Retinal pigment epithelial cell (primary cell): Measurements from ENCODE around the gene ANGPTL4.
A peak's percentile ranks its signal among the peaks of the same experiment; 100 is the strongest.

ENCODE experiments used
- DNase-seq: peaks from one replicate; pipeline ENCODE4 v3.0.0-alpha.2; 2010; ENCODE audit warnings: low read depth
- H3K4me3 ChIP-seq: 2 replicates; pipeline ENCODE4 v1.5.1; 2011; ENCODE audit warnings: mild to moderate bottlenecking, low read length, control low read depth, moderate library complexity
- CTCF ChIP-seq: conservative IDR thresholded peaks from 2 replicates; pipeline ENCODE4 v1.5.1; 2011; ENCODE audit warnings: low read depth, low read length, control low read depth, inconsistent platforms

ANGPTL4 gene

DNA sequence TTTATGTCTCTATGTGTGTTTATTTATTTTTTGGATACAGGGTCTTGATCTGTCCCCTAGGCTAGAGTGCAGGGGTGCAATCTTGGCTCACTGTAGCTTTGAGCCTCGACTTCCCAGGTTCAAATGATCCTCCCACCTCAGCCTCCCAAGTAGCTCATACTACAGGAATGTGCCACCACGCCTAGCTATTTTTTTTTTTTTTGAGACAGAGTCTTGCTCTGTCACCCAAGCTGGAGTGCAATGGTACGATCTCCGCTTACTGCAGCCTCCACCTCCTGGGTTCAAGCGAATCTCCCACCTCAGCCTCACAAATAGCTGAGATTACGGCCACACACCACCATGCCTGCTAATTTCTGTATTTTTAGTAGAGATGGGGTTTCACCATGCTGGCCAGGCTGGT is 5.0 kb upstream of the ANGPTL4 start:
- DNase-seq, result no peak
- TF ChIP-seq CTCF, result no peak
- no peak overlapping the region for H3K4me3 ChIP-seq

DNA sequence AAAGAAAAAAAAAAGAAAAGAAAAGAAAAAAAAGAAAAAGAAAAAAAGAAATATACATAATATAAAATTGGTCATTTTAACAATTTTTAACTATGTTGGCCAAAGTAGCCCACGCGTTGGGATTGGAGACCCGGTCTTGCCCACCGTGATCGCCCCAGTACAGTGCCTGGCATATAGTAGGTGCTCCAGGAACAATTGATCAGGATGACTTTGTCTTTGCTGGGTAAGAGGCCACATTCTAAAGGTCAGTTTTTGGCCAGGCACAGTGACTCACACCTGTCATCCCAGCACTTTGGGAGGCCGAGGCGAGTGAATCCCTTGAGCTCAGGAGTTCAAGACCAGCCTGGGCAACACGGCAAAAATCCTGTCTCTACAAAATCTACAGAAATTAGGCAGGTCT is 3.8 kb upstream of the ANGPTL4 start:
- TF ChIP-seq CTCF, result no peak
- DNase-seq, result no peak

DNA sequence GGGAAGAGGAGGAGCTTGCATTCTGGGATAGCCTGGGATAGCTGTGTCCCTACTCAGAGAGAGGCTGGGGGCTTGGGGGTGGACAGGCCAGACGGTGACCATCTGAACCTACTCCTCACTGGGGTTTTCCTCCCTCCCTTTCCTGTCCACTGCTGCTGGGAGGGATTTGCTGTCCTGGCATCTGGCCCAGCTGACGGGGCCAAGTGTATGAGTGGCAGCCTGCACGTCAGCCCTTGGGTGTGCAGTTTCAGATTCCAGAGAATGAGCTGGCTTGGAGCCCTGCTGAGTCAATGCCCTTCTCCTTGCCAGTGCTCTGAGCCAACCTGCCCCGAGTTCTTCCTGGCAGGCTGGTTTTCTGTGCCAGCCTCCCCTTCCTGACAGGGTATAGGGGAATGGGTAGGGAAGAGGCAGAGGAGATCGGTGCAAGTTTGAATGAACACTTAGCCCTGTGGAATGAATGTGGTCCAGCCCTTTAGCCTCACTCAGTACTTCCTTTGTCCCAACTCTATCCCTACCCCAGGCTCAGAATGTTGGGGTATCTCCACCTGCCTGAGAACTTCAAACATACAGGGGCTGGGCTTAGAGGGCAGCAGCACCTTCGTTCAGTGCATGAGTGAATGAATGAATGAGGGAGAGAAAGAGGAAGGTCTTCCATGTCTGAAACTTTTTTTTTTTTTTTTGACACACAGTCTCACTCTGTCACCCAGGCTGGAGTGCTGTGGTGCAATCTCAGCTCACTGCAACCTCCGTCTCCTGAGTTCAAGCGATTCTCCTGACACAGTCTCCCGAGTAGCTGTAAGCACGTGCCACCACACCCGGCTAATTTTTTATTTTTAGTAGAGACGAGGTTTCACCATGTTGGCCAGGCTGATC is 1.8 kb upstream of the ANGPTL4 start:
- DNase-seq, result peak; percentile 98
- no peak for TF ChIP-seq CTCF
- no peak overlapping the region for H3K4me3 ChIP-seq

More for the DNA sequence above, 3.8 kb upstream of the ANGPTL4 start:
- H3K4me3 ChIP-seq, result no peak overlapping the region

GRCh38 chr19:8366121-8366581 is 2.2 kb downstream of the ANGPTL4 start:
- no peak overlapping the region for H3K4me3 ChIP-seq
- no peak for DNase-seq
- no peak for TF ChIP-seq CTCF

DNA sequence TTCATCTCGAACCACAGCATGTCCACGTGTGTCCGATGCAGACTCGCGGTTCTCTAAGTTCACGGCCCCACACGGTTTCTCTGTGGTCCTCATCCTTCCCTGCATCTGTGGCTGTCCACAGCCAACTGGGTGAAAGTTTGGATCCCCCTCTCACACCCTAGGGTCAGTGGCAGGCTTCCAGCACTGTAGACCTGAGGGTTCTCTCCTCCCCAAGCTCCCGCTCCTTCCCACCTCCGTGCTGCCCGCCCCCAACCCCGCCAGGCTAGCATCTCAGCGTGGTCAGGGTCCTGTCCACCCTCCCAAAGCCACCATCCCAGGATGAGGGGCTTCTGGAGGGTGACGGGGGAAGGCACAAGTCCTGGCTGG is 3.0 kb downstream of the ANGPTL4 start:
- no peak for TF ChIP-seq CTCF
- H3K4me3 ChIP-seq, result no peak overlapping the region
- DNase-seq, result no peak

DNA sequence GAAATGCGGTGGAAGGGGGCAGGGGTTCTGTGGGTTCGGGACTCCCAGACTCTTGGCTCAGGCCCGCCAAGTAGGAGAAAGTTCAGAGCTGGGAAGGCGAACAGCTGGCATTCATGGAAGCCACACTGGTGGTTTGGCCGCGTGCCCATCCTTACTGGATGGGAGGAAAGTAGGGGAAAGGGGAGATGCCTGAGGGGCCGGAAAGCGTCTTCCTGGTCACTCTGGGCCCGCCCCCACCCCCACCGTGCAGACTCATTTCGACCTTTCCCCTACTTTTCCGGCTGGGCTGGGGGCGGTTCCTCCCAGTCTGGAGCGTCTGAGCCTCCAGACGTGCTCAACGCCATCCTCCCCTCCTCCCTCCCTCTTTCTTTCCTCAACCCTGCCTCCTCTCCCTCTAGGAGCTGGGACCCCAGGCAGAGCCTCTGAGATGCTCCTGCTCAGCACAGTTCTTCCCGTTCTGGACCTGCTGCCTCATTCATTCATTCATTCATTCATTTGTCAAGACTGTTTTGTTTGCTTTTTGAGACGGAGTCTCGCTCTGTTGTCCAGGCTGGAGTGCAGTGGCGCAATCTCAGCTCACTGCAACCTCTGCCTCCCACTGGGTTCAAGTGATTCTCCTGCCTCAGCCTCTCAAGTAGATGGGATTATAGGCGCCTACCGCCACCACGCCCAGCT is 3.5 kb downstream of the ANGPTL4 start:
- H3K4me3 ChIP-seq, result peak overlapping the region; percentile 5
- no peak for TF ChIP-seq CTCF

More for the DNA sequence above, 3.5 kb downstream of the ANGPTL4 start:
- peak; percentile 80 for DNase-seq
